NCI-H2081 (cell line): Measurements from ENCODE around the gene ERFE.
"Not testable (repeated sequence)": the region's sequence is repeated elsewhere in the genome, so short reads cannot be mapped to it uniquely, and the experiment has no call there.

ENCODE experiments used
- DNase-seq, 2 experiments: peaks; one replicate each; lab custom pipeline; 2025; lab: John Stamatoyannopoulos, UW

The ERFE gene

GRCh38 chr2:238158509-238159070 is at the start of gene ERFE:
Gene ERFE, plus strand, starts transcription at chr2:238158970. Its CDS starts 38 bp downstream, at chr2:238159008.
- peak in 1 of 2 experiments; percentile 14 for DNase-seq

GRCh38 chr2:238113611-238114010 is 45.2 kb upstream of the ERFE start:
- DNase-seq, result no peak

GRCh38 chr2:238114331-238114841 is 44.4 kb upstream of the ERFE start:
- no peak for DNase-seq

- DNase-seq, result no peak
These were observed 43.7 kb upstream of the ERFE start for GRCh38 chr2:238114851-238115660.

- not testable (repeated sequence) for DNase-seq
These were observed 43.1 kb upstream of the ERFE start for GRCh38 chr2:238115709-238116108.

- no peak for DNase-seq
These were observed 42.2 kb upstream of the ERFE start for GRCh38 chr2:238116298-238117198.

GRCh38 chr2:238117199-238118154 is 41.3 kb upstream of the ERFE start:
- DNase-seq, result no peak

- DNase-seq, result no peak
These were observed 38.9 kb upstream of the ERFE start for GRCh38 chr2:238119756-238120462.

GRCh38 chr2:238120463-238121298 is 38.1 kb upstream of the ERFE start:
- DNase-seq, result no peak

GRCh38 chr2:238121511-238122286 is 37.1 kb upstream of the ERFE start:
- no peak for DNase-seq

GRCh38 chr2:238122287-238123217 is 36.2 kb upstream of the ERFE start:
- DNase-seq, result no peak

GRCh38 chr2:238123218-238123971 is 35.4 kb upstream of the ERFE start:
- DNase-seq, result no peak

GRCh38 chr2:238123991-238124470 is 34.7 kb upstream of the ERFE start:
- no peak for DNase-seq

- no peak for DNase-seq
These were observed 34.2 kb upstream of the ERFE start for GRCh38 chr2:238124488-238125126.

- no peak for DNase-seq
These were observed 33.5 kb upstream of the ERFE start for GRCh38 chr2:238125127-238125885.
